ENCODE data around the gene KCNIP4. TPM values are rescaled to one million over a fixed set of nuclear protein-coding genes. Genes with fewer than 3 reads are reported as not detected.

KCNIP4 gene
- total and polyA plus RNA-seq, 9 of the 15 experiments (the other 6 are each of a cell fraction or from before 2014, with no cell fraction given): 0.25 to 0.41 TPM; not detected in 7

GRCh38 chr4:21203416-21203815, 745.2 kb downstream of the KCNIP4 start:
- FAIRE-seq (no peak), ATAC-seq (no peak), DNase-seq (ENCODE audit: extremely low read depth in 1 of 4, low spot score in 3 of 4) (no peak)
- intact Hi-C loops (cut with micrococcal nuclease): no loop called here
- Histone ChIP-seq H4K20me1 (replicated peaks; ENCODE audit: control insufficient read depth, insufficient read depth, low read length) (no peaks in the 10 kb centered on the region), H3K79me2 (ENCODE audit: control insufficient read depth, insufficient read depth, low read length) (no peaks in the 10 kb centered on the region), H3K4me3 (no peak overlapping the region), H3K4me1 (replicated peaks in 1 of 2; ENCODE audit: control insufficient read depth in 2 of 2, insufficient read depth in 2 of 2, low read length in 2 of 2) (no peaks in the 10 kb centered on the region), H3K9me1 (ENCODE audit: control insufficient read depth, insufficient read depth, low read length) (no peaks in the 10 kb centered on the region), H2AFZ (ENCODE audit: low read depth, low read length) (no peak overlapping the region), H3K9ac (ENCODE audit: insufficient read depth in 1 of 2, low read depth in 2 of 2, low read length in 2 of 2) (no peak overlapping the region), H3K27me3 (ENCODE audit: control insufficient read depth in 2 of 2, insufficient read depth in 2 of 2, low read length in 2 of 2) (no peaks in the 10 kb centered on the region), H3K9me3 (replicated peaks; ENCODE audit: control insufficient read depth, insufficient read depth, low read depth, low read length) (no peaks in the 10 kb centered on the region), H3K27ac (ENCODE audit: extremely low read depth, low read depth, low read length) (no peak overlapping the region), H3K36me3 (ENCODE audit: control insufficient read depth, insufficient read depth, low read length) (no peaks in the 10 kb centered on the region), H3K4me2 (ENCODE audit: insufficient read depth, low read length) (no peak overlapping the region)
- TF ChIP-seq CBX2 (IDR thresholded peaks at IDR 0.05; ENCODE audit: insufficient read depth, low read length, poor library complexity, severe bottlenecking) (no peak), ZNF280A (IDR thresholded peaks at IDR 0.05; ENCODE audit: low read depth, partially characterized antibody) (no peak), CEBPG (CRISPR knock-in tag; IDR thresholded peaks at IDR 0.05) (no peak), CEBPG (tag; conservative IDR thresholded peaks at IDR 0.05 in 1 of 2, IDR thresholded peaks at IDR 0.05 in 1 of 2) (no peak), E2F5 (CRISPR knock-in tag; IDR thresholded peaks at IDR 0.05) (no peak), LCOR (CRISPR knock-in tag; IDR thresholded peaks at IDR 0.05) (no peak), CREB3 (tag; conservative IDR thresholded peaks at IDR 0.05; ENCODE audit: low read depth) (no peak), PRMT5 (CRISPR knock-in tag; IDR thresholded peaks at IDR 0.05) (no peak), ZNF696 (CRISPR knock-in tag; conservative IDR thresholded peaks at IDR 0.05) (no peak), PTRF (tag; IDR thresholded peaks at IDR 0.05) (no peak), RBBP5 (IDR thresholded peaks at IDR 0.05; ENCODE audit: borderline replicate concordance, insufficient read depth, low read length, poor library complexity, severe bottlenecking) (no peak), ZBTB34 (CRISPR knock-in tag; IDR thresholded peaks at IDR 0.05) (no peak), FOXK1 (CRISPR knock-in tag; IDR thresholded peaks at IDR 0.05; ENCODE audit: borderline replicate concordance) (no peak)
- no TSS peak for BruUV-seq (replicated peaks)
- CTCF ChIA-PET (ENCODE audit: low intra/inter-chr PET ratio): no interaction called here
- POLR2A ChIA-PET: no interaction called here
- 0% methylated on average over 1 of the region's 1 CpG for WGBS (ENCODE audit: insufficient coverage, low coverage, missing lambda C conversion rate)
- in situ Hi-C loops (cut with MboI): no loop called here
